Neural progenitor cell (in vitro differentiated cells): Measurements from ENCODE around the gene PLK5.

Source experiments
- EZH2 ChIP-seq: fragments of 200-600 bp; sonication (generic); IDR thresholded peaks from 2 replicates; pipeline ENCODE4 v1.6.1; 2017; ENCODE audit warnings: antibody characterized with exemption, mild to moderate bottlenecking, moderate library complexity
- EZH2phosphoT487 ChIP-seq: fragments of 200-600 bp; sonication (generic); IDR thresholded peaks from 2 replicates; pipeline ENCODE4 v1.6.1; 2017; ENCODE audit warnings: antibody characterized with exemption
- TF ChIP-seq, protein P1 (sequence below): fragments of 200-600 bp; sonication (generic); IDR thresholded peaks from 2 replicates; pipeline ENCODE4 v1.5.1; 2017; ENCODE audit warnings: antibody characterized with exemption, mild to moderate bottlenecking

- TF ChIP-seq EZH2 (no peak), EZH2phosphoT487 (no peak)
- TF ChIP-seq, protein P1, sequence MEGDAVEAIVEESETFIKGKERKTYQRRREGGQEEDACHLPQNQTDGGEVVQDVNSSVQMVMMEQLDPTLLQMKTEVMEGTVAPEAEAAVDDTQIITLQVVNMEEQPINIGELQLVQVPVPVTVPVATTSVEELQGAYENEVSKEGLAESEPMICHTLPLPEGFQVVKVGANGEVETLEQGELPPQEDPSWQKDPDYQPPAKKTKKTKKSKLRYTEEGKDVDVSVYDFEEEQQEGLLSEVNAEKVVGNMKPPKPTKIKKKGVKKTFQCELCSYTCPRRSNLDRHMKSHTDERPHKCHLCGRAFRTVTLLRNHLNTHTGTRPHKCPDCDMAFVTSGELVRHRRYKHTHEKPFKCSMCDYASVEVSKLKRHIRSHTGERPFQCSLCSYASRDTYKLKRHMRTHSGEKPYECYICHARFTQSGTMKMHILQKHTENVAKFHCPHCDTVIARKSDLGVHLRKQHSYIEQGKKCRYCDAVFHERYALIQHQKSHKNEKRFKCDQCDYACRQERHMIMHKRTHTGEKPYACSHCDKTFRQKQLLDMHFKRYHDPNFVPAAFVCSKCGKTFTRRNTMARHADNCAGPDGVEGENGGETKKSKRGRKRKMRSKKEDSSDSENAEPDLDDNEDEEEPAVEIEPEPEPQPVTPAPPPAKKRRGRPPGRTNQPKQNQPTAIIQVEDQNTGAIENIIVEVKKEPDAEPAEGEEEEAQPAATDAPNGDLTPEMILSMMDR = no peak
Observed at GRCh38 chr19:1556390-1557070, 32.7 kb downstream of the PLK5 start.
